NCI-H187 treated with DMSO at 0.1 percent for 48 hours (cell line): Measurements from ENCODE around the gene PGM2L1.
"Not testable (repeated sequence)": the region's sequence is repeated elsewhere in the genome, so short reads cannot be mapped to it uniquely, and the experiment has no call there.

Source experiments
- DNase-seq: peaks from one replicate; lab custom pipeline; 2025; lab: John Stamatoyannopoulos, UW

Gene PGM2L1

GRCh38 chr11:74400606-74401005, 2.4 kb upstream of the PGM2L1 start:
- DNase-seq = no peak

DNA sequence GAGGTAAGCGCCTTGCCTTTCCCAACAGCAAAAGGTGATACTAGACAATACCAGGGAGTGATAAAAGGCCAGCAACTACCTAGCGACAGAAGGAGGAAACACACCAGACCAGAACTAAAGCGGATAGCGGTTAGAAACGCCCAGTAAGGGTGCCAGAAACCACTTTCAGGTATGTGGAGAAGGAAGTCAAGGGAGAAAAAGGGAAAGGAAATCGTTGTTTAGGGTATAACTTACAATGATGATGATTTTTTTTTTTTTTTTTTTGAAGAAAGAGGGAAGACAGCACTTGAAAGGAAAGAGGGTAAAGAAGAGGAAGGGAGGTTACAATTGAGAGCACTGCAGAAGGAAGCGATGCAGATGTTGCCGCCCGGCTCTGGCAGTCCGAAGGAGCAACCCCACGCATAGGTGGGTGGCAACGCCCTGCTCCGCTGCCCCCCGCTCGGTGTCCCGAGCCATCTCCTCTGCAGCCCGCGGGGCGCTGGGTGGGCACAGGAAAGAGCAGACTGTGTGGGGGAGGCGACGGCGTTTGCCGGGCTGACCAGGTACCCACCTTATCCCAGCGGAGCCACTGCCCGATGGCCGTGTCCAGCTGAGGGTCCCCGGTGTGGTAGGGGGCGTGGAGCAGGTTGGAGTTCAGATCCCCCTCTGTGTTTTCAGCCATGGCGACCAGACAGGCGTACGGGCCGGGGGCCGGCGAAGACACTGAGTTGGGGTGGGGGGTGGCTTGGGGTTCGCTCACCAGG, 561 bp downstream of the PGM2L1 start:
- DNase-seq = peak; percentile 61

- no peak for DNase-seq
These were observed 6.0 kb downstream of the PGM2L1 start for GRCh38 chr11:74392256-74392655.

DNA sequence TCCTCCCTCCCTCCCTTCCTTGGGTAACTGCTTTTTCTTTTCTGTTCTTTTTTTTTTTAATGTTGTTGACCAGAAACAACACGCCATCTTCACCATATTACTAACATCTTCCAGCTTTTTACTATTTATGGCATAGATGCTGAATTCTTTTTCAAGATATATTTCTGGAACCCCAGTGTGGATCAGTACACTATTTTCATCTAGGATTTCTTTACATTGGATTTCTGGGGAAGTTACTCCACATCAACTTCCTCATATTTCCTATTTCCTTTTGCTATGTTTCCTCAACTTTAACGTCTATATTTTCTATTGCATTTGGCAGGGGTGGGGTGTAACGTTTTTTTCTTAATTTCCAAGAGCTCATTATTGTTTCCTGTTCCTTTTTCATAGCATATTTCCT, 7.0 kb downstream of the PGM2L1 start:
- DNase-seq = no peak

GRCh38 chr11:74390697-74391096, 7.5 kb downstream of the PGM2L1 start:
- DNase-seq = no peak

GRCh38 chr11:74388678-74389327, 9.4 kb downstream of the PGM2L1 start:
- DNase-seq = no peak

DNA sequence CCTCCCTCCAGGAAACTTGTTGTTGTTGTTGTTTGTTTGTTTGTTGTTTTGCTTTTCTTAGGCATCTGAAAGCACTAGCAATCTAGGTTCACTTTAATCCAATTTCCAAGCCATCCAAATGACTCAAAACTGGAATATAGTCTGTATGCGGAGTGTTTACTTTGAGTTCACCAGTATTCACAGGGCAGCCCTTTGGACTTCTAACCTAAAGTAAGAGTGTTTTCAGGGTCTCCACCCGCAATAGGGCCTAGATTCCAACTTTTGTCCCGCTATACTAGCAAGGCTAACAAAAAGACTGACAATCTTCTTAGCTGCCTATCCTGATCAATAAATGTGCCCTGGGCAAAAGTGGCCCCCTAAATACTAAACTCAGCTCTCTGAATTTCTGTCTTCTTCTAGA, 13.6 kb downstream of the PGM2L1 start:
- DNase-seq = no peak

GRCh38 chr11:74380746-74381439, 17.3 kb downstream of the PGM2L1 start:
- peak; percentile 82 for DNase-seq

DNA sequence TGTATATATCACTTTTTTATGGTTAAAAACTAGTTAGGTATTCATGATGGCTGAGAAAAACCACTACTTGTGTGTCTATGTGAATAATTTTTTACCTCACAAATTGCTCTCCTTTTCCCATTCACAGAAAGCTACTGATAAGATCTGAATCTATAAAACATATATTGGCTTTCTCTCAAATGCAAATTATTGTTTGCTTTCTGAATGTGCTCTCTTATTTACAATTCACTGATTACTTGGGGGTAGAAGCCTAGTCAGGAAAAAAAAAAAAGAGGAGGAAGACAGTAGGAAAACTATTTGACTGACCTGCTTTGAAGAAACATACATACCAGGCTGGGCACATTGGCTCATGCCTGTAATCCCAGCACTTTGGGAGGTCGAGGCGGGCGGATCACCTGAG, 20.5 kb downstream of the PGM2L1 start:
- DNase-seq = no peak

GRCh38 chr11:74373382-74373781, 24.9 kb downstream of the PGM2L1 start:
- no peak for DNase-seq

DNA sequence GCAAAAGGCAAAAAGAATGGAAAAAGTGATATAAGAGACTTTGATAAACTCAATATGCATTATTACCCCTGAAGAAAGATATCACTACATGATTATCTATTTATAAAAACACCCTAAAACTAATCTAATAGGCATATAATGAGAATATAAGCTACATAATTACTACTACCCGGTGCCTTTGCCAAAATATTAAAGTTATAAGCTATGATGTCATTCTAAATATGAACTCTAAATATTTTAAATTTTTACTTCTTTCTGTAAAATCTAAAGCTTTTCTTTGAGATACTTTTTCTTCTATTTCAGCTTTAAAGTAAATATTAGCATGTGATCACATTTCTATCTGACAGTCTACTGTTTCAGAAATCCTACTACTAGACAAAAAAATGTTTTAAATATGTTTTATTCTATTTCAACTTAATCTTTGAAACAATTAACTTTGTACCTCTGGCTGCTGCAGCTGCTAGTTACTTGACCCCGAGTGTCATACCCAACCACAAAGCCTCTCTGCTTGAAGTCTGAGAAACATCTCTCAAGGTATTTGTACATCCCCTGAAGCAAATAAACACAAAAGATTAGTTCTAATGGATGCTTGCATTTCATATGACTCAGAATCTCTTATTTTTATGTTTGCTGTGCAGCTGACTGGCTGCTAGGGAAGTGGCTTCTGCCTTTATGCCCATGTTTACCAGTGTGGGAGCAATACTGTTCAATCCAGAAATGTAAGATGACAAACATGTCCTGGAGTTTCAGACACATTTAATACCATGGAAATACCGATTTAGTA, 26.8 kb downstream of the PGM2L1 start:
- DNase-seq = peak; percentile 31

- DNase-seq = no peak
These were observed 28.1 kb downstream of the PGM2L1 start for GRCh38 chr11:74370123-74370522.

DNA sequence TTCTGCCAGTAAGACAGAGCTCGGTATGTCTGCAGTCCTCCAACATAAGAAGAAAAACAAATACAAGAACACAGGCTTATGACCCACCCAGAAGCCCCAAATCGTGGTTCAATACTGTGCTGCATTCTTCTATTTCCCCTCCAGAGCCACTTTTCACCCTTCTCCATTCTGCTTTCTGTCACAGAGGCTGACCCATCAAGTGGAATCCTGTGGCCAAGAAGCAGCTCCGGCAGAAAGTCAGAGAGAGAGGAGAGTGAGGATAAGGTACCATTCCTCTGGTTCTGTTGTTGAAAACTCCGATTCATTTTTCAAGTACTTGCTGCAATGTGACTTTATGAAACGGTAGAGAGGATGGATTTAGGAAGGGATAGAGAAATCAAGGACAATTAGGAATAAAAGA, 30.4 kb downstream of the PGM2L1 start:
- no peak for DNase-seq

GRCh38 chr11:74366576-74366975, 31.7 kb downstream of the PGM2L1 start:
- DNase-seq = no peak

GRCh38 chr11:74365805-74366204, 32.4 kb downstream of the PGM2L1 start:
- not testable (repeated sequence) for DNase-seq

DNA sequence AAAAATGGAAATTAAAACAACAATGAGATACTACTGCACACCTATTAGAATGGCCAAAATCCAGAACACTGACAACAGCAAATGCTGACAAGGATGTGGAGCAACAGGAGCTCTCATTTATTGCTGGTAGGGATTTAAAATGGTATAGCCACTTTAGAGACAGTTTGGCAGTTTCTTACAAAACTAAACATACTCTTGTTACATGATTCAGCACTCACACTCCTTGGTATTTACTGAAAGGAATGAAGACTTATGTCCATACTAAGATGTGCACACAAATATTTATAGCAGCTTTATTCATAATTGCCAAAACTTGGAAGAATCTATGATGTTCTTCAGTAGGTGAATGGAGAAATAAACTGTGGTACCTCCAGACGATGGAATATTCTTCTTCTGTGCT, 40.8 kb downstream of the PGM2L1 start:
- no peak for DNase-seq

DNA sequence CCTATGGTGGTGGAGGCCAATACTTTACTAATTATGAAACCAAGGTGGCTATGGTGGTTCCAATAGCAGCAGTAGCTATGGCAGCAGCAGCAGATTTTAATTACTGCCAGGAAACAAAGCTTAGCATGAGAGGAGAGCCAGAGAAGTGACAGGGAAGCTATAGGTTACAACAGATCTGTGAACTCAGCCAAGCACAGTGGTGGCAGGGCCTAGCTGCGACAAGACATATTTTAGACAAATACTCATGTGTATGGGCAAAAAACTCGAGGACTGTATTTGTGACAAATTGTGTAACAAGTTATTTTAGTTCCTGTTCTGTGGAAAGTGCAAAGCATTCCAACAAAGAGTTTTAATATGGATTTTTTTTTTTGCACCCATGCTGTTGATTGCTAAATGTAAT, 42.6 kb downstream of the PGM2L1 start:
- no peak for DNase-seq

DNA sequence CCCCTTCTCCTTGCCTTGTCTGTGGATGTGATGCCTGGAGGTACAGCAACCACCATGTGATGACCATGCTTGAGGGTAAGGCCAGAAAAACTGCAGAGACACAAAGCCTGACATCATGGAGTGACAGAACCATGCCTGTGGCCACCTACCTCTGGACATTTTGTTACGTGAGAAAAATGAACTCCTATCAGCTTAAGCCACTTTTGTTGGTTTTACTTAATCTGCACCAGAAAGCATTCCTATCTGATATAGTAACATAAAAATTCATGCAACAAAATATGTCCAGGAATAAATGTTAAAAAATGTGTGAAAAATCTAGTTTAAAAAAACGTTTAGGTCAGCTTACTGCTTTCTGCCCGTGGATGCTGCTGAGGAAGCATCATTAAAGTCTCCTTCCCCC, 44.2 kb downstream of the PGM2L1 start:
- no peak for DNase-seq

- no peak for DNase-seq
These were observed 50.9 kb downstream of the PGM2L1 start for GRCh38 chr11:74347381-74347780.

- no peak for DNase-seq
These were observed 52.8 kb downstream of the PGM2L1 start for GRCh38 chr11:74345420-74345819.

DNA sequence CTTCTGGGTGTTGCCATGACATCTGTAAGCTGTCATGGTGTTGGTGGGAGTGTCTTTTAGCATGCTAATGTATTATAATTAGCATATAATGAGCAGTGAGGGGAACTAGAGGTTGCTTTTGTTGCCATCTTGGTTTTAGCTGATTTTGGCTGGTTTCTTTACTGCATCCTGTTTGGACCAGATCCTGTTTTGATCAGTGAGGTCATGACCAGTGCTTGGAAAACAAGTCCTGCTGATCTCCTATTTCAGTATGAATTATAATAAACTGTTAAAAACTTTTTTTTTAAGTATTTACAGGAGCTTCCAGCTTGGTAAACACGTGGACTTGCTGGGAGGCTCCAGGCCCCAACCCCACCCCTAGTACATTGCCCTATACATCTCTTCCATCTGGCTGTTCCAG, 56.3 kb downstream of the PGM2L1 start:
- no peak for DNase-seq

DNA sequence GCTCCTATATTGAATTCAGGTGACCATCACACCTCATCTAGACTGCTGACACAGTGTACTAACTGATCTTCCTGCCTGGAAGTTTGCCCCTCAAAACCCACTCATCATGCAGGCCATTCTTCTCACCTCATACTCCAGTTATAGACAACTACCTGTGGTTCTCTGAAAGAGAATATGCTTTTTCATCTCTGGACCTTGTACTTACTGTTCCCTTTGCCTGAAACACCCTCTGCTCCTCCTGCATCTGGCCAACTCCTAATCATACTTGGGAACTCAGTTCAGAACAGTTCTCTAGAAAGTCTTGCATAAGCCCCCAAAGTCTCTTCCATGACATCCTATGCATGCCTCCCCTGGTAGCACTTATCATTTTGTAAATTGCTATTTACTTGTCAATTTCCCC, 58.6 kb downstream of the PGM2L1 start:
- no peak for DNase-seq
